ENCODE results near the gene UGT1A5.

- TF ChIP-seq POLR2AphosphoS5 (IDR thresholded peaks at IDR 0.05; ENCODE audit: low read depth, low read length) (no peak), GABPA (IDR thresholded peaks at IDR 0.05; ENCODE audit: low read depth) (no peak)
- TF ChIP-seq, protein P1, sequence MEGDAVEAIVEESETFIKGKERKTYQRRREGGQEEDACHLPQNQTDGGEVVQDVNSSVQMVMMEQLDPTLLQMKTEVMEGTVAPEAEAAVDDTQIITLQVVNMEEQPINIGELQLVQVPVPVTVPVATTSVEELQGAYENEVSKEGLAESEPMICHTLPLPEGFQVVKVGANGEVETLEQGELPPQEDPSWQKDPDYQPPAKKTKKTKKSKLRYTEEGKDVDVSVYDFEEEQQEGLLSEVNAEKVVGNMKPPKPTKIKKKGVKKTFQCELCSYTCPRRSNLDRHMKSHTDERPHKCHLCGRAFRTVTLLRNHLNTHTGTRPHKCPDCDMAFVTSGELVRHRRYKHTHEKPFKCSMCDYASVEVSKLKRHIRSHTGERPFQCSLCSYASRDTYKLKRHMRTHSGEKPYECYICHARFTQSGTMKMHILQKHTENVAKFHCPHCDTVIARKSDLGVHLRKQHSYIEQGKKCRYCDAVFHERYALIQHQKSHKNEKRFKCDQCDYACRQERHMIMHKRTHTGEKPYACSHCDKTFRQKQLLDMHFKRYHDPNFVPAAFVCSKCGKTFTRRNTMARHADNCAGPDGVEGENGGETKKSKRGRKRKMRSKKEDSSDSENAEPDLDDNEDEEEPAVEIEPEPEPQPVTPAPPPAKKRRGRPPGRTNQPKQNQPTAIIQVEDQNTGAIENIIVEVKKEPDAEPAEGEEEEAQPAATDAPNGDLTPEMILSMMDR (IDR thresholded peaks at IDR 0.05): no peak
Measured at GRCh38 chr2:233772153-233772552, 59.4 kb downstream of the UGT1A5 start.
